ENCODE measurements around the gene TRIM69. TPM values are rescaled to one million over a fixed set of nuclear protein-coding genes. Genes with fewer than 3 reads are reported as not detected.
A peak's percentile ranks its signal among the peaks of the same experiment; 100 is the strongest.

Gene TRIM69
- total and polyA plus RNA-seq, 2 of the 4 experiments (the other 2 are of a cell fraction): 5.3 to 7.7 TPM

GRCh38 chr15:44719293-44719999, 16.9 kb upstream of the TRIM69 start:
- Histone ChIP-seq H3K4ac (ENCODE audit: low read depth, low read length) (no peak overlapping the region), H3K9me1 (ENCODE audit: insufficient read depth, low read length) (no peaks in the 10 kb centered on the region), H3K4me1 (ENCODE audit: control insufficient read depth, insufficient read depth, low read length) (no peaks in the 10 kb centered on the region), H3K27me3 (ENCODE audit: control insufficient read depth, insufficient read depth, low read length) (no peaks in the 10 kb centered on the region), H4K8ac (ENCODE audit: low read depth in 2 of 2, low read length in 2 of 2) (no peak overlapping the region), H4K91ac (ENCODE audit: insufficient read depth, low read depth, low read length) (no peak overlapping the region), H3K79me1 (ENCODE audit: low read depth in 1 of 2, low read length in 2 of 2) (peaks cover 20 to 22% of the 10 kb centered on the region in 2 experiments), H3K18ac (ENCODE audit: low read depth, low read length) (no peak overlapping the region), H3K23ac (ENCODE audit: low read depth, low read length) (no peak overlapping the region), H3K36me3 (ENCODE audit: control insufficient read depth, insufficient read depth, low read length) (peaks cover 21% of the 10 kb centered on the region), H3K56ac (ENCODE audit: extremely low read depth, insufficient read depth, low read length) (no peak overlapping the region), H2BK15ac (ENCODE audit: low read depth, low read length) (no peak overlapping the region), H3K4me3 (ENCODE audit: insufficient read depth, low read depth, low read length) (no peak overlapping the region), H3K14ac (replicated peaks; ENCODE audit: low read depth, low read length) (no peak overlapping the region), H3K9me3 (ENCODE audit: control insufficient read depth, insufficient read depth, low read length) (no peaks in the 10 kb centered on the region), H4K20me1 (ENCODE audit: insufficient read depth, low read length) (peaks cover 16% of the 10 kb centered on the region), H2AK9ac (replicated peaks; ENCODE audit: low read depth, low read length, poor library complexity) (no peak overlapping the region), H3K27ac (ENCODE audit: insufficient read depth, low read length) (no peak overlapping the region), H2AFZ (replicated peaks; ENCODE audit: low read length, poor library complexity) (no peak overlapping the region), H2BK120ac (ENCODE audit: low read depth, low read length) (no peak overlapping the region), H3K4me2 (ENCODE audit: low read depth, low read length) (no peak overlapping the region), H2BK20ac (ENCODE audit: low read depth, low read length) (no peak overlapping the region), H3K9ac (ENCODE audit: low read depth, low read length) (no peak overlapping the region), H2AK5ac (ENCODE audit: low read depth, low read length) (no peak overlapping the region), H2BK5ac (ENCODE audit: low read depth, low read length, poor library complexity, severe bottlenecking) (no peak overlapping the region), H4K5ac (ENCODE audit: low read depth, low read length) (no peak overlapping the region)
- peak; percentile 89 for ATAC-seq (ENCODE audit: low read depth)
- no TSS peak for BruUV-seq (replicated peaks)
- 92% methylated on average over 2 of the region's 4 CpGs; no CpG with 5 or more reads in 1 of the 2 experiments for WGBS, 2 experiments (ENCODE audit: extremely low coverage in 2 of 2, insufficient read length in 1 of 2)
- POLR2A ChIA-PET (ENCODE audit: unreplicated experiment): no interaction called here
- CTCF ChIA-PET: interaction anchor here (1.4 kb wide), 1 partner anchor 16 kb away, joined by 3 read pairs; the partner anchor contains the start of gene TRIM69
- dilution Hi-C loops (cut with HindIII; ENCODE audit: low sequenced_read_pairs, unreplicated experiment) (no loop called here), intact Hi-C loops (cut with micrococcal nuclease) (no loop called here), in situ Hi-C loops (cut with MboI; ENCODE audit: low sequenced_read_pairs) (no loop called here)
- no peak for TF ChIP-seq SMC3 (IDR thresholded peaks at IDR 0.05; ENCODE audit: low read depth, low read length)
- no peak for TF ChIP-seq MAFK (IDR thresholded peaks at IDR 0.05; ENCODE audit: low read depth, low read length)
- TF ChIP-seq CHD1 (IDR thresholded peaks at IDR 0.05; ENCODE audit: low read depth, low read length): no peak
- TF ChIP-seq RFX5 (IDR thresholded peaks at IDR 0.05; ENCODE audit: low read depth, low read length): no peak
- no peak for TF ChIP-seq RAD21 (IDR thresholded peaks at IDR 0.05; ENCODE audit: low read length)
- no peak for TF ChIP-seq ELK1 (IDR thresholded peaks at IDR 0.05; ENCODE audit: borderline replicate concordance, low read depth, low read length)
- no peak for TF ChIP-seq NFE2L2 (IDR thresholded peaks at IDR 0.05; ENCODE audit: low read depth, low read length)
- no peak for TF ChIP-seq USF2 (IDR thresholded peaks at IDR 0.05; ENCODE audit: low read depth, low read length)
- TF ChIP-seq RCOR1 (IDR thresholded peaks at IDR 0.05; ENCODE audit: insufficient replicate concordance, low read length): no peak
- TF ChIP-seq POLR2A (IDR thresholded peaks at IDR 0.05; ENCODE audit: low read depth, low read length): no peak
- no peak for TF ChIP-seq MAZ (IDR thresholded peaks at IDR 0.05; ENCODE audit: borderline replicate concordance, low read depth, low read length)
- no peak for TF ChIP-seq CEBPB (IDR thresholded peaks at IDR 0.05; ENCODE audit: low read depth, low read length)
- no peak for TF ChIP-seq FOS (IDR thresholded peaks at IDR 0.05; ENCODE audit: low read depth, low read length)
- no peak for TF ChIP-seq BHLHE40 (IDR thresholded peaks at IDR 0.05; ENCODE audit: low read depth, low read length)
- TF ChIP-seq, protein P1, sequence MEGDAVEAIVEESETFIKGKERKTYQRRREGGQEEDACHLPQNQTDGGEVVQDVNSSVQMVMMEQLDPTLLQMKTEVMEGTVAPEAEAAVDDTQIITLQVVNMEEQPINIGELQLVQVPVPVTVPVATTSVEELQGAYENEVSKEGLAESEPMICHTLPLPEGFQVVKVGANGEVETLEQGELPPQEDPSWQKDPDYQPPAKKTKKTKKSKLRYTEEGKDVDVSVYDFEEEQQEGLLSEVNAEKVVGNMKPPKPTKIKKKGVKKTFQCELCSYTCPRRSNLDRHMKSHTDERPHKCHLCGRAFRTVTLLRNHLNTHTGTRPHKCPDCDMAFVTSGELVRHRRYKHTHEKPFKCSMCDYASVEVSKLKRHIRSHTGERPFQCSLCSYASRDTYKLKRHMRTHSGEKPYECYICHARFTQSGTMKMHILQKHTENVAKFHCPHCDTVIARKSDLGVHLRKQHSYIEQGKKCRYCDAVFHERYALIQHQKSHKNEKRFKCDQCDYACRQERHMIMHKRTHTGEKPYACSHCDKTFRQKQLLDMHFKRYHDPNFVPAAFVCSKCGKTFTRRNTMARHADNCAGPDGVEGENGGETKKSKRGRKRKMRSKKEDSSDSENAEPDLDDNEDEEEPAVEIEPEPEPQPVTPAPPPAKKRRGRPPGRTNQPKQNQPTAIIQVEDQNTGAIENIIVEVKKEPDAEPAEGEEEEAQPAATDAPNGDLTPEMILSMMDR (conservative IDR thresholded peaks at IDR 0.05; ENCODE audit: low read depth, low read length): no peak
- no peak for TF ChIP-seq MXI1 (IDR thresholded peaks at IDR 0.05; ENCODE audit: borderline replicate concordance, low read depth, low read length)
- peak; percentile 69 for DNase-seq

Measured in IMR-90 (cell line).